ENCODE results near the gene HNRNPUL1. TPM values are rescaled to one million over a fixed set of nuclear protein-coding genes. Genes with fewer than 3 reads are reported as not detected.

The HNRNPUL1 gene
- total RNA-seq, 5 donors from 2014 or later (not counting 1 experiment from before 2014, with no cell fraction given): 275 to 350 (median 307) TPM

- ChIA-PET POLR2A (interaction anchor here in 1 of 2 donors (0.7 kb wide), 1 partner anchor 101 kb away, joined by 3 read pairs; no protein-coding TSS in a partner anchor), CTCF (no interaction called here)
- H3K4me3 ChIP-seq (ENCODE audit: control insufficient read depth in 1 of 2, extremely low read depth in 1 of 2, low read length in 1 of 2): no peak overlapping the region
- Mint-ChIP-seq H3K4me1 (no peaks in the 10 kb centered on the region), H3K9me3 (no peaks in the 10 kb centered on the region), H3K27me3 (peaks cover 3 to 6% of the 10 kb centered on the region in 2 donors), H3K4me3 (no peak overlapping the region), H3K27ac (no peak overlapping the region), H3K36me3 (no peaks in the 10 kb centered on the region)
- H3K27ac ChIP-seq (ENCODE audit: low read length): no peak overlapping the region
- no peaks in the 10 kb centered on the region for H3K9me3 ChIP-seq
- H3K27me3 ChIP-seq (replicated peaks in 1 of 2; ENCODE audit: control insufficient read depth in 2 of 2, extremely low read depth in 1 of 2, insufficient read depth in 2 of 2, low read length in 1 of 2): peaks cover 0 to 25% of the 10 kb centered on the region in 2 experiments
- H3K36me3 ChIP-seq (ENCODE audit: control insufficient read depth in 2 of 2, extremely low read depth in 1 of 2, insufficient read depth in 1 of 2, low read length in 1 of 2): no peaks in the 10 kb centered on the region
- DNase-seq (no peak), ATAC-seq (replicated peaks in 1 of 4) (no peak)
- no peaks in the 10 kb centered on the region for H3K4me1 ChIP-seq (ENCODE audit: control insufficient read depth in 1 of 2, extremely low read depth in 1 of 2, insufficient read depth in 2 of 2, low read length in 2 of 2)
These were observed 9.0 kb upstream of the HNRNPUL1 start for GRCh38 chr19:41255171-41255570.

- Histone ChIP-seq H3K4me3 (ENCODE audit: control insufficient read depth in 1 of 2, extremely low read depth in 1 of 2, low read length in 1 of 2) (peak overlapping the region in 1 of 2 donors; percentile 70), H3K27me3 (replicated peaks in 1 of 2; ENCODE audit: control insufficient read depth in 2 of 2, extremely low read depth in 1 of 2, insufficient read depth in 2 of 2, low read length in 1 of 2) (no peaks in the 10 kb centered on the region)
- WGBS (ENCODE audit: insufficient coverage): 39% methylated on average over 5 of the region's 10 CpGs
These were observed 2.5 kb upstream of the HNRNPUL1 start for GRCh38 chr19:41261474-41262190.

GRCh38 chr19:41263042-41263849, 926 bp upstream of the HNRNPUL1 start:
- peaks cover 0 to 11% of the 10 kb centered on the region in 2 donors for H3K36me3 ChIP-seq (ENCODE audit: control insufficient read depth in 2 of 2, extremely low read depth in 1 of 2, insufficient read depth in 1 of 2, low read length in 1 of 2)
- no peaks in the 10 kb centered on the region for H3K9me3 Mint-ChIP-seq
- no peaks in the 10 kb centered on the region for H3K27me3 ChIP-seq (replicated peaks in 1 of 2; ENCODE audit: control insufficient read depth in 2 of 2, extremely low read depth in 1 of 2, insufficient read depth in 2 of 2, low read length in 1 of 2)
- H3K4me3 ChIP-seq (ENCODE audit: control insufficient read depth in 1 of 2, extremely low read depth in 1 of 2, low read length in 1 of 2): peak overlapping the region; percentile 70 to 85
- POLR2A ChIA-PET: interaction anchor here (0.6 to 2.7 kb wide), 28 partner anchors 30 to 1204 kb away, joined by 3 to 33 read pairs (median 6); partner anchors contain the start of genes ACTMAP (in 1 of the 2), B9D2 (in 1 of the 2), CCDC97 (in 1 of the 2) and RAB4B (in 1 of the 2)
- DNase-seq: peak; percentile 56 to 98 (median 91)
- peak; percentile 20 to 67 (median 45) for ATAC-seq (replicated peaks in 1 of 4)
- H3K4me1 Mint-ChIP-seq: peaks cover 43 to 49% (median 46%) of the 10 kb centered on the region in 3 donors
- H3K4me1 ChIP-seq (ENCODE audit: control insufficient read depth in 1 of 2, extremely low read depth in 1 of 2, insufficient read depth in 2 of 2, low read length in 2 of 2): peaks cover 10 to 48% of the 10 kb centered on the region in 2 experiments
- peaks cover 14% of the 10 kb centered on the region for H3K36me3 Mint-ChIP-seq
- WGBS (ENCODE audit: insufficient coverage): 0% methylated on average over 40 of the region's 46 CpGs
- no peaks in the 10 kb centered on the region for H3K9me3 ChIP-seq
- peak overlapping the region; percentile 99 to 100 for H3K27ac Mint-ChIP-seq
- H3K27me3 Mint-ChIP-seq: no peaks in the 10 kb centered on the region
- H3K27ac ChIP-seq (ENCODE audit: low read length): peak overlapping the region; percentile 98
- CTCF ChIA-PET: interaction anchor here in 1 of 2 donors (0.6 to 4.4 kb wide), 17 partner anchors 17 to 1862 kb away, joined by 3 to 52 read pairs (median 4); partner anchors contain the start of gene CCDC97
- peak overlapping the region; percentile 92 to 100 (median 98) for H3K4me3 Mint-ChIP-seq

More at GRCh38 chr19:41261474-41262190, 2.5 kb upstream of the HNRNPUL1 start:
- DNase-seq (peak in 3 of 35 experiments; percentile 3 to 21 (median 10)), ATAC-seq (replicated peaks in 1 of 4) (no peak)
- Mint-ChIP-seq H3K36me3 (peaks cover 5% of the 10 kb centered on the region), H3K4me1 (peaks cover 31 to 34% (median 31%) of the 10 kb centered on the region in 3 donors), H3K9me3 (no peaks in the 10 kb centered on the region), H3K4me3 (peak overlapping the region; percentile 92 to 100 (median 98)), H3K27ac (peak overlapping the region; percentile 99 to 100), H3K27me3 (no peaks in the 10 kb centered on the region)
- CTCF ChIA-PET: interaction anchor here in 1 of 2 donors (0.6 to 4.4 kb wide), 3 partner anchors 58 to 141 kb away, joined by 3 to 52 read pairs (median 4); partner anchors contain the start of gene B9D2
- Histone ChIP-seq H3K9me3 (no peaks in the 10 kb centered on the region), H3K4me1 (ENCODE audit: control insufficient read depth in 1 of 2, extremely low read depth in 1 of 2, insufficient read depth in 2 of 2, low read length in 2 of 2) (peaks cover 7 to 38% of the 10 kb centered on the region in 2 experiments), H3K36me3 (ENCODE audit: control insufficient read depth in 2 of 2, extremely low read depth in 1 of 2, insufficient read depth in 1 of 2, low read length in 1 of 2) (no peaks in the 10 kb centered on the region), H3K27ac (ENCODE audit: low read length) (peak overlapping the region; percentile 98)
- POLR2A ChIA-PET: interaction anchor here in 1 of 2 donors (2.7 kb wide), 1 partner anchor 102 kb away, joined by 33 read pairs; the partner anchor contains the start of gene B9D2

GRCh38 chr19:41264581-41265394, 616 bp downstream of the HNRNPUL1 start:
- under 1% methylated on average over 72 of the region's 75 CpGs for WGBS (ENCODE audit: insufficient coverage)
- Histone ChIP-seq H3K27ac (ENCODE audit: low read length) (peak overlapping the region; percentile 97), H3K4me3 (ENCODE audit: control insufficient read depth in 1 of 2, extremely low read depth in 1 of 2, low read length in 1 of 2) (peak overlapping the region; percentile 60 to 93), H3K4me1 (ENCODE audit: control insufficient read depth in 1 of 2, extremely low read depth in 1 of 2, insufficient read depth in 2 of 2, low read length in 2 of 2) (peaks cover 10 to 48% of the 10 kb centered on the region in 2 experiments), H3K27me3 (replicated peaks in 1 of 2; ENCODE audit: control insufficient read depth in 2 of 2, extremely low read depth in 1 of 2, insufficient read depth in 2 of 2, low read length in 1 of 2) (no peaks in the 10 kb centered on the region), H3K9me3 (no peaks in the 10 kb centered on the region), H3K36me3 (ENCODE audit: control insufficient read depth in 2 of 2, extremely low read depth in 1 of 2, insufficient read depth in 1 of 2, low read length in 1 of 2) (peaks cover 4 to 26% of the 10 kb centered on the region in 2 donors)
- ChIA-PET CTCF (interaction anchor here in 1 of 2 donors (0.6 to 4.4 kb wide), 6 partner anchors 37 to 620 kb away, joined by 3 to 52 read pairs (median 14); partner anchors contain the start of gene CCDC97), POLR2A (interaction anchor here (0.5 to 2.7 kb wide), 13 partner anchors 10 to 840 kb away, joined by 3 to 33 read pairs (median 8); partner anchors contain the start of genes B9D2 (in 1 of the 2) and RAB4B (in 1 of the 2))
- H3K27me3 Mint-ChIP-seq: no peaks in the 10 kb centered on the region
- ATAC-seq (replicated peaks in 1 of 4) (peak in 1 of 4 experiments; percentile 0), DNase-seq (peak; percentile 26 to 72 (median 53))
- peak overlapping the region; percentile 92 to 100 (median 98) for H3K4me3 Mint-ChIP-seq
- peaks cover 46 to 51% (median 48%) of the 10 kb centered on the region in 3 donors for H3K4me1 Mint-ChIP-seq
- no peaks in the 10 kb centered on the region for H3K9me3 Mint-ChIP-seq
- peak overlapping the region; percentile 99 to 100 for H3K27ac Mint-ChIP-seq
- peaks cover 18% of the 10 kb centered on the region for H3K36me3 Mint-ChIP-seq

- H3K9me3 Mint-ChIP-seq: no peaks in the 10 kb centered on the region
- peak overlapping the region; percentile 95 to 99 for H3K27ac Mint-ChIP-seq
- no peaks in the 10 kb centered on the region for H3K27me3 Mint-ChIP-seq
- Histone ChIP-seq H3K27me3 (replicated peaks in 1 of 2; ENCODE audit: control insufficient read depth in 2 of 2, extremely low read depth in 1 of 2, insufficient read depth in 2 of 2, low read length in 1 of 2) (no peaks in the 10 kb centered on the region), H3K4me3 (ENCODE audit: control insufficient read depth in 1 of 2, extremely low read depth in 1 of 2, low read length in 1 of 2) (peak overlapping the region; percentile 60 to 93), H3K9me3 (no peaks in the 10 kb centered on the region), H3K4me1 (ENCODE audit: control insufficient read depth in 1 of 2, extremely low read depth in 1 of 2, insufficient read depth in 2 of 2, low read length in 2 of 2) (peaks cover 10 to 48% of the 10 kb centered on the region in 2 experiments), H3K36me3 (ENCODE audit: control insufficient read depth in 2 of 2, extremely low read depth in 1 of 2, insufficient read depth in 1 of 2, low read length in 1 of 2) (peaks cover 4 to 32% of the 10 kb centered on the region in 2 donors), H3K27ac (ENCODE audit: low read length) (peak overlapping the region; percentile 97)
- H3K36me3 Mint-ChIP-seq: peaks cover 18% of the 10 kb centered on the region
- WGBS (ENCODE audit: insufficient coverage): 22% methylated on average over 16 of the region's 17 CpGs
- peak overlapping the region; percentile 92 to 100 (median 98) for H3K4me3 Mint-ChIP-seq
- peaks cover 46 to 51% (median 48%) of the 10 kb centered on the region in 3 donors for H3K4me1 Mint-ChIP-seq
- DNase-seq (peak in 4 of 35 experiments; percentile 10 to 36 (median 18)), ATAC-seq (replicated peaks in 1 of 4) (no peak)
- ChIA-PET POLR2A (interaction anchor here in 1 of 2 donors (0.6 to 1.8 kb wide), 5 partner anchors 9 to 1287 kb away, joined by 3 to 4 read pairs (median 3); partner anchors contain the start of gene B9D2), CTCF (interaction anchor here (0.6 to 3.7 kb wide), 5 partner anchors 25 to 1004 kb away, joined by 3 to 21 read pairs (median 4); partner anchors contain the start of gene CCDC97 (in 1 of the 2))
These were observed 1.4 kb downstream of the HNRNPUL1 start for GRCh38 chr19:41265395-41266153.
